Measurements from ENCODE around the gene UBXN11. TPM values are rescaled to one million over a fixed set of nuclear protein-coding genes. Genes with fewer than 3 reads are reported as not detected.

Gene UBXN11
- total and polyA plus RNA-seq, 2 donors (not counting 1 experiment from before 2014, with no cell fraction given) = 68.0 to 81.4 TPM

DNA sequence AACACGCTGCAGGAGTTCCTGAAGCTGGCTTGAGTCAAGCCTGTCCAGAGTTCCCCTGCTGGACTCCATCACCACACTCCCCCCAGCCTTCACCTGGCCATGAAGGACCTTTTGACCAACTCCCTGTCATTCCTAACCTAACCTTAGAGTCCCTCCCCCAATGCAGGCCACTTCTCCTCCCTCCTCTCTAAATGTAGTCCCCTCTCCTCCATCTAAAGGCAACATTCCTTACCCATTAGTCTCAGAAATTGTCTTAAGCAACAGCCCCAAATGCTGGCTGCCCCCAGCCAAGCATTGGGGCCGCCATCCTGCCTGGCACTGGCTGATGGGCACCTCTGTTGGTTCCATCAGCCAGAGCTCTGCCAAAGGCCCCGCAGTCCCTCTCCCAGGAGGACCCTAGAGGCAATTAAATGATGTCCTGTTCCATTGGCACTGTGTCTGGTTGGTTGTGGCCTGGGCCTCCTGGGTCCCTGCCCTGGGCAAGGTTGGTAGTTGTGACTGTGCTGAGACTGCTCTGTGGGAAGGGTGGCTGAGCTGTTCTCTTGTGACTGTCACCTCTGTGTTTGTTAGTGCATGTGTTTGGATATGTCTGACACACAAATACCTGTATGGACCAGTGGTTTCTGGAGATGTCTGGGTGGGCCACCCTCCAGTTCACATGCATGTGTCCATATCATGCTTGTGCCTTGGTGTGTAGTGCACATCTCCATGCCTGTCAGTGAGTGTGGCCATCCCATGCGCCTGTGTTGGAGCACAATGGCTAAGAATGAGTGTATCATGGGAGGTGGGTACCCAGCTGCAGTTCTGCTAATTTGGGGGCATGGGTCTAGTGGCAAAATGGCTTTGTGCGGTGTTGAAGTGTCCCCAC lies 25.1 kb downstream of the UBXN11 start:
- CTCF ChIA-PET = interaction anchor here (0.5 to 26.4 kb wide), 4 partner anchors 6 to 342 kb away, joined by 3 to 1400 read pairs (median 84); partner anchors contain the start of genes CD52 and UBXN11
- H3K27ac ChIP-seq (ENCODE audit: low read length in 2 of 2) = peak overlapping the region in 1 of 2 donors; percentile 81
- H2AFZ ChIP-seq (ENCODE audit: insufficient read depth, low read depth, low read length, poor library complexity, severe bottlenecking) = no peak overlapping the region
- no peaks in the 10 kb centered on the region for H3K27me3 ChIP-seq (replicated peaks in 1 of 4; ENCODE audit: control extremely low read depth in 1 of 4, control insufficient read depth in 3 of 4, insufficient read depth in 4 of 4, low read length in 3 of 4)
- H3K9me3 Mint-ChIP-seq (ENCODE audit: insufficient read depth) = no peaks in the 10 kb centered on the region
- WGBS (ENCODE audit: insufficient coverage) = 100% methylated on average over 5 of the region's 5 CpGs
- peak overlapping the region; percentile 95 for H3K4me2 ChIP-seq (replicated peaks; ENCODE audit: low read depth, low read length, poor library complexity, severe bottlenecking)
- H3K4me3 Mint-ChIP-seq = peak overlapping the region; percentile 92
- POLR2A ChIA-PET = interaction anchor here (0.5 to 21.9 kb wide), 4 partner anchors 8 to 119 kb away, joined by 3 to 1239 read pairs (median 34); partner anchors contain the start of gene CD52
- peak overlapping the region; percentile 80 for H3K9ac ChIP-seq (ENCODE audit: low read length)
- peaks cover 2 to 29% of the 10 kb centered on the region in 2 experiments for H3K36me3 ChIP-seq (replicated peaks in 1 of 2; ENCODE audit: control extremely low read depth in 1 of 2, control insufficient read depth in 1 of 2, extremely low read depth in 1 of 2, insufficient read depth in 2 of 2, low read length in 1 of 2)
- TF ChIP-seq, protein P1, sequence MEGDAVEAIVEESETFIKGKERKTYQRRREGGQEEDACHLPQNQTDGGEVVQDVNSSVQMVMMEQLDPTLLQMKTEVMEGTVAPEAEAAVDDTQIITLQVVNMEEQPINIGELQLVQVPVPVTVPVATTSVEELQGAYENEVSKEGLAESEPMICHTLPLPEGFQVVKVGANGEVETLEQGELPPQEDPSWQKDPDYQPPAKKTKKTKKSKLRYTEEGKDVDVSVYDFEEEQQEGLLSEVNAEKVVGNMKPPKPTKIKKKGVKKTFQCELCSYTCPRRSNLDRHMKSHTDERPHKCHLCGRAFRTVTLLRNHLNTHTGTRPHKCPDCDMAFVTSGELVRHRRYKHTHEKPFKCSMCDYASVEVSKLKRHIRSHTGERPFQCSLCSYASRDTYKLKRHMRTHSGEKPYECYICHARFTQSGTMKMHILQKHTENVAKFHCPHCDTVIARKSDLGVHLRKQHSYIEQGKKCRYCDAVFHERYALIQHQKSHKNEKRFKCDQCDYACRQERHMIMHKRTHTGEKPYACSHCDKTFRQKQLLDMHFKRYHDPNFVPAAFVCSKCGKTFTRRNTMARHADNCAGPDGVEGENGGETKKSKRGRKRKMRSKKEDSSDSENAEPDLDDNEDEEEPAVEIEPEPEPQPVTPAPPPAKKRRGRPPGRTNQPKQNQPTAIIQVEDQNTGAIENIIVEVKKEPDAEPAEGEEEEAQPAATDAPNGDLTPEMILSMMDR (IDR thresholded peaks at IDR 0.05) = no peak
- TF ChIP-seq EZH2 (IDR thresholded peaks at IDR 0.05; ENCODE audit: borderline replicate concordance, insufficient read depth, low read depth, low read length, poor library complexity, severe bottlenecking) = no peak
- no peak for ATAC-seq (ENCODE audit: low read depth)
- H3K4me1 Mint-ChIP-seq = peaks cover 76% of the 10 kb centered on the region
- H3K79me2 ChIP-seq (ENCODE audit: control insufficient read depth, insufficient read depth, low read length) = peaks cover 43% of the 10 kb centered on the region
- no peak for DNase-seq
- H3K27ac Mint-ChIP-seq = peak overlapping the region; percentile 91
- peak overlapping the region in 3 of 5 experiments; percentile 83 to 93 (median 92) for H3K4me3 ChIP-seq (ENCODE audit: control extremely low read depth in 1 of 5, extremely low read depth in 1 of 5, insufficient read depth in 1 of 5, low read depth in 2 of 5, low read length in 4 of 5)
- peaks cover 22% of the 10 kb centered on the region for H4K20me1 ChIP-seq (ENCODE audit: control insufficient read depth, insufficient read depth, low read length, poor library complexity, severe bottlenecking)
- peaks cover 60 to 83% of the 10 kb centered on the region in 2 donors for H3K4me1 ChIP-seq (ENCODE audit: control insufficient read depth in 2 of 2, insufficient read depth in 2 of 2, low read length in 2 of 2)
- no peaks in the 10 kb centered on the region for H3K9me3 ChIP-seq (ENCODE audit: control extremely low read depth in 1 of 3, control insufficient read depth in 2 of 3, insufficient read depth in 1 of 3, low read length in 2 of 3)
- no peaks in the 10 kb centered on the region for H3K27me3 Mint-ChIP-seq
- intact Hi-C loops (cut with micrococcal nuclease) = loop anchor here (10.0 kb wide), 1 partner anchor 1893 kb away; the partner anchor contains the start of gene PTAFR
